NOMO-1 (cell line): ENCODE results near the gene ITGA2.
"Not testable (repeated sequence)": the region's sequence is repeated elsewhere in the genome, so short reads cannot be mapped to it uniquely, and the experiment has no call there.

ENCODE experiments used
- DNase-seq, 2 experiments: peaks; one replicate each; lab custom pipeline; 2025; ENCODE audit not compliant: unreplicated experiment in 2 of 2; lab: John Stamatoyannopoulos, UW

Gene ITGA2

GRCh38 chr5:52989025-52989780, at the start of gene ITGA2:
Gene ITGA2 (plus strand): TSS chr5:52989352. CDS start chr5:52989469, 117 bp downstream.
- DNase-seq: no peak

- DNase-seq: no peak
Measured at GRCh38 chr5:52943285-52943684, 45.9 kb upstream of the ITGA2 start.

GRCh38 chr5:52943808-52944207, 45.3 kb upstream of the ITGA2 start:
- no peak for DNase-seq

GRCh38 chr5:52945040-52945439, 44.1 kb upstream of the ITGA2 start:
- DNase-seq: no peak

- DNase-seq: no peak
Measured at GRCh38 chr5:52947208-52947607, 41.9 kb upstream of the ITGA2 start.

DNA sequence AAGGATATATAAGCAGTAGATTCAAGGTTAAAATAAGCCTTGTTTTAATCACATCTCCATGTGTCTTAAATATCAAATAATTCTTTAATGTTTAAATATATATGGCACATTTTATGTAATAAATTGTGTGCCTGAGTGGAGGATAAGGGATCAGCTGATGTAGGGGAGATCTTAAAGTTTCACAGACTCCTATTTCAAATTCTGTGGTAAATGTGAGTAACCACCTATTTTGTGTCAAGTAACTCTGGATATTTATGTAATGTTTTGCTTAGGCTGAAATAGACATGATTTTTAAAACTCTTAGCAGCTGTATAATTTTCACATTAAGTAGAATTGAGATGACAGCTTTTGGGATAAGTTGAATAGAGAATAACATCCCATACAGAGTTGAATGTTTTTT, 41.3 kb upstream of the ITGA2 start:
- no peak for DNase-seq

DNA sequence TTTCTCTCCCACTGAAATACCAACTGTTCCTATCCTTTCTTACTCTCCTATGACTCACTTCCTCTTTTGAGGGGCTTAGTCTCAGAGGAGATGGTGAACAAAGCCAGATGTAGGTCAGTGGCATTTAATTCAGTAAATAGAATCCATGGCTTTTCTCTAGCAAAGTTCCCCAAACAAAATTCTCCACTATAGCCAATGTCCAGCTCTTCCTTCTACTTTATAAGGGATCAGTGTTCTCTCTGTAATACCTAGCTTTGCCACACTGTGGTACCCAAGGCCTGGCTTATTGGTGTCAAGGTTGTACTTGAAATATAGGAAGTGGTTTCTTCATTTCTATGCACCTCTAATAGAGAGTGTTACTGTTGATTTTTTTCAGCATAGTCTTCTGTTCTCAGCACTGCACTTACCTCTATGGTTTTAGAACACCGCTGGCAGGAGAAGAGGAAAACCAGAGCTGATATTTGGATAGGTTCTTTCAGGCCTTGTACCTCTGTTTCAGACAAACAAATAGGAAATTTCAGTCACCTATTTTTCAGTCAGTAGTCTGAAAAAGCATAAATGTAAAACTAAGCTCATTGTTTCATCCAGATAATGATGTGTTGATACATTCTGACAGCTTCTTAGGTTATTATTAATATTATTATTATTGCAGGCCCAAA, 40.6 kb upstream of the ITGA2 start:
- DNase-seq: peak; percentile 41 to 87

GRCh38 chr5:52950686-52951085, 38.5 kb upstream of the ITGA2 start:
- DNase-seq: no peak

DNA sequence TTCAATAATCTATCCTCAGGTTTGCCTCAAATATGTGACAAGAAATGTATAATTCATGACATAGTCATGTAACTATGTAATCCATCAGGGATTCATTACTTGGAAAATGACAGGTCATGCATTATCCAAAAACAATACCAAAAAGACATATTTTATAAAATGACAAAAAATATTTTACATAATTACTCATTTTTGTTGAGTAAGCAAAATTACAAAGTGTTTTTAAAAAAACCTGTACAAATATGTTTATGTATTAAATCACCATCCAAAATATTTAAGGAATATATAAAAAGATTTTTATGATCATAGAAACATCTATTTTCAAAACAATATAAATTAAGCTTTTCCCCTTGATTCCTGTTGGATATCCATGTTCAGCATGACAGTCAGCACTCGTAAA, 36.7 kb upstream of the ITGA2 start:
- DNase-seq: no peak

DNA sequence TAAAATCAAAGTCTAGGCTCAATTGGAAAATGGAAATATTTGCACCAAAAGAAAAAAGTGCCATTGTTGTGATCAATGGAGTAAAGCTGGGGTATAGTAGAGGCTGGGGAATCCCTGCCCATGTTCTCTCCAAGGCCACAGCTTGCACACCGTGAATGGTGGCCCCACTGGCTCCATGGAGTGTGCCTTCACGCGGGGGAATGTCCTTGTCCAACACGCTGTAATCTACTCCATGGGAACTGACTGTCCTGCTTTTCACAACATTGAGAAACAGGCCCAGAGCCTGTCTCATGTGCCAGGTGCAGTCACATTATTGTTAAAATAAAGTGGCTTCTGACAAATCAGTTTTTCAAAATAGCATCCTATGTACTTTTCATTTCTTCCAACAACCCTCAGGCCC, 33.1 kb upstream of the ITGA2 start:
- DNase-seq: no peak

- no peak for DNase-seq
Measured at GRCh38 chr5:52956915-52957747, 32.0 kb upstream of the ITGA2 start.

DNA sequence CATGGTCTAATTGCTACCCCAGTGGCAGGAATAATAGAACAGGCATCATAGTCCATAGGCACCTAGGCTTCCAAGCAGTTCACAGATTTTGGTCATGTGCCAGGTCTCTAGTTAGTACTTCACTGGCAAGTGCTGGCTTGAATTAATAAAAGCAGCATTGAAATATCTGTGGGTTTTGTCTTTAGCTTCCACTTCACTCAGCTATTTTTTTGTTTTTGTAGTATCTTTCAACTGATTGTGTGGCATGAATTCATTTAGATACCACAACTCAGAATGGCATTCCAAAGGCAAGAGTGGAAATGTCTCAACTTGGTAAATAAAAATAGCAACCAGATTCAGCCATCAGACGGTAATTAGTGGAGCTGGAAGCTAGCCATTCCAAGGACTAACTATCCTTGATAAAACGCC, 27.9 kb upstream of the ITGA2 start:
- no peak for DNase-seq

DNA sequence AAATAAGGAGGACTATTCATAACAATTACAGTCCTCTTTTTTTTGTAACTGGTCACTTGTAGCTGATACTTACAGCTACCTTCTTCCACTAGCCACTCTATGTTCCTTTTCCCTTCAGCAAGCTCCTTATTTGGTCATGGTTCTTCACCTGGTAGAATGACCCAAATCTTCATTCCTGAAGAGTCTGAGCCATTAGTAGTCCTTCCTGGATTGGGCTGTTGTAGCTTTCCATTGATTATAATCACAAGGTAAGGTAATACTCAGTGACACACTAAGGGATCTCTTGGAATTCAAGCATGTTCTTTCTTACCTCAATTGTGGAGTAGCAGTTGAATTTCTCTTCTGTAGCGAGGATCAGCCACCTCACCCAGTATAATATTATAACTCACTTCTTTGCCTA, 25.5 kb upstream of the ITGA2 start:
- no peak for DNase-seq

- DNase-seq: no peak
Measured at GRCh38 chr5:52964138-52964537, 25.0 kb upstream of the ITGA2 start.

GRCh38 chr5:52976157-52976556, 13.0 kb upstream of the ITGA2 start:
- not testable (repeated sequence) for DNase-seq

- DNase-seq: no peak
Measured at GRCh38 chr5:52977264-52977897, 11.8 kb upstream of the ITGA2 start.

DNA sequence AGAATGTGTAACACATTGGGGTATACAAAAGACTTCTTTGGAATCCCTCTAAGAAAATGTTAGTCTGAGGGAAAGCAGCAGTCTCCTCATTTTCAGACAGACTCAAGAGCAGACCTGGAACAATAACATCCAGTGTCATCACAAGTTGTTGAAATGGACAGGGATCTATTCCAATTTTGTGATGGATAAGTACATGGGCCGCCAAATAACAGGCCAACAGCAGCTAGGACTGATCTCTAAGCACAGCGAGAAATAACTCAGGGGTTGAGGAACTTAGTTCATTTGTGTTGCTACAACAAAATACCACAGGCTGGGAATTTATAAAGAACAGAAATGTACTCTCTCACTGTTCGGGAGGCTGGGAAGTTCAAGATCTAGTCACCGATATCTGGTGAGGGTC, 7.6 kb upstream of the ITGA2 start:
- no peak for DNase-seq

GRCh38 chr5:52983731-52984636, 5.2 kb upstream of the ITGA2 start:
- no peak for DNase-seq

GRCh38 chr5:52985306-52985705, 3.8 kb upstream of the ITGA2 start:
- DNase-seq: no peak

DNA sequence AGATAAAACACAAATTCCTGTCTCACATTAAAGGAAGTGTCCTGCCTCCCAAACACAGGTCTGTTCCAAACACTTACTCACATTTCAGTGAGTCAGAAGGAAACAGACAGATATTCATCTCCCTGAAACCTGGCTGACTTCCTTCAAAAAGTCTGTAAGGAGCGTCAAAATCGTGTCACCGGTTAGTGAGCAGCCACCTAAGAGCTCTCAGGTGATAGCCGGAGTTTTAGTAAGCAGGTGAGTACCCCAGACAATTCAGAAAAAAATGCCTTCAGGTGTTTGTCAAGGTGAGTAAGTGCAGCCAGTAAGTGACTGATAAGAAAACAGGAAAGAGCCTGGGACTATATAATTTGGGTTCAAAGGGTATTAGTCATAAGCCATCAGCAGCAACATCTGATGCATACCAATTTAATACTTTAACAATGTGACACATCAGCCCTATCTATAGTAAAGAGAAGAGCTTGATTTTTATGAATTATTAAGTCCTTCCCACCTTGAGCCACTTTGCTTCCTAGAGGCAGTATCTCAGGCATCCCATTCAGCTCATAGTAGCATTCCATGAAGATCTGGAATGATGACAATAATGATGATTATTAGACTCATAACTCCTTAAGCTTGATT, 1.3 kb upstream of the ITGA2 start:
- DNase-seq: no peak
